ENCODE data around the gene FCMR.
"Not testable (repeated sequence)": the region's sequence is repeated elsewhere in the genome, so short reads cannot be mapped to it uniquely, and the experiment has no call there.

The FCMR gene

DNA sequence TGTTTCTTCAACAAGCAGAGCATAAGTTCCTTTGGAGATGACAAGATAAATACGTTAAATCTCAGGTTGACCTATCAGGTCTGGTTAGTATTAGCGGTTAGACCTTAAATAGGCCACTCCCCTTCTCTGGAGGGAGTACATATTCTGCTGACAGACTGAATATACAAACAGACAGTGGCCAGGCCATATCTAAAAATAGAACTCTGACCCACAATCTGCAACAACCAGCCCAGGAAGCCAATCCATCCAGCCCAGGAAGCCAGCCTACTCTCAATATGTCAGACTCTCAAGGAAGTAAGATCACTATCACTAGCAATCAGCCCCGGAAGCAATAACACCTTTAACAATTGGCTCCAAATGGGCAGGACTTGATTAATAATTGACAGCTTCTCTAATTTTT, 49.6 kb downstream of the FCMR start:
- no peak for DNase-seq

DNA sequence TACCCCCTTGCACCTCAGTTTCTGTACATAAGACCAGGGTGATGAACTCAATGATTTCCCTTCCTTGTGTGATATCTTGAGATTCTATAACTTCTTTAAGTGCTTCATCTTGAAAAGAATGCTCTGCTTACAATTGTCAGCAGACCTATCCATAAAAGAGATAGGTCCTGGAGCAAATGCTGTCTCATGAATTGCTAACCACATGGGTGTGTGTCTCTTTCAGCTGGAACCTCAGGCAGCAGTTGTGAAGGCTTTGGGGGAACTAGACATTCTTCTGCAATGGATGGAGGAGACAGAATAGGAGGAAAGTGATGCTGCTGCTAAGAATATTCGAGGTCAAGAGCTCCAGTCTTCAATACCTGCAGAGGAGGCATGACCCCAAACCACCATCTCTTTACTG, 53.5 kb downstream of the FCMR start:
- no peak for DNase-seq

DNA sequence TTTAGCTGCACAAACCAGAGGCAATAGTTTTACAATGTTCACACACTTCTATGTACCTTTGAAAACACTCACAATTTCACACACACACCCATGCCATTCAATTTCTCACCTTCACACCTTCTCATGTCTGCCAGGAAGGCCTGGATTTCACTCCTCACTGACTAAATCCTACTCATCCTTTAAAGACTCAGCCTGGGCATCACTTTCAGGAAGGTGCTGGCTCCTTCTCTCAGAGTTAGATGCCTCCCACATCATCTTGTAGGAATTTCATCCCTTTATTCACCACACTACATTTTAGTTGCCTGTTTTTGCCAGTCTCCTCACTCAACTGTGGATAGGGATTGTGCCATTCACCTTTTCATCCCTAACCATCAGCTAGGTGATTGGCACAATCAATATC, 54.0 kb downstream of the FCMR start:
- DNase-seq: no peak

- DNase-seq: no peak
Measured at GRCh38 chr1:206867239-206867638, 54.5 kb downstream of the FCMR start.

DNA sequence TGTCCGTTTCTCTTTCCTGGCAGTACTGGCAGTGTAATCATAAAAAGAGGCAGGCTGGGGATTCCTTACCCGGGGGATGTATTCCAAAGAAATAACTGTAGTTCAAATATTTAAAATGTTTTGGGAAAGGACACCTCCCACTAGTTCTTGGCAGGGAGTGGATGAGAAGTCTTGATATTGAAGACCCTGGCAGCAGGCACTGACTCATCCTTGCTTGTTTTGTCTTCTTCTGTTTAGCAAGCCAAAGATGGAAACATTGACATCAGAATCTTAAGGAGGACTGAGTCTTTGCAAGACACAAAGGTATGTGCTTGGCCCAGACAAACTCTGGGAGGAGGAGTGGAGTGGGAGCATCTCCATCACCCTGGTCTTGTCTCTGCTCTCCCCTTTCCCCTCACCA, 55.7 kb downstream of the FCMR start:
- peak; percentile 80 for DNase-seq

- peak; percentile 63 for DNase-seq
Measured at GRCh38 chr1:206864939-206865671, 56.6 kb downstream of the FCMR start, which contains the start of gene IL20. Gene IL20, plus strand, starts transcription at chr1:206865623. Its CDS starts 230 bp downstream, at chr1:206865853.

DNA sequence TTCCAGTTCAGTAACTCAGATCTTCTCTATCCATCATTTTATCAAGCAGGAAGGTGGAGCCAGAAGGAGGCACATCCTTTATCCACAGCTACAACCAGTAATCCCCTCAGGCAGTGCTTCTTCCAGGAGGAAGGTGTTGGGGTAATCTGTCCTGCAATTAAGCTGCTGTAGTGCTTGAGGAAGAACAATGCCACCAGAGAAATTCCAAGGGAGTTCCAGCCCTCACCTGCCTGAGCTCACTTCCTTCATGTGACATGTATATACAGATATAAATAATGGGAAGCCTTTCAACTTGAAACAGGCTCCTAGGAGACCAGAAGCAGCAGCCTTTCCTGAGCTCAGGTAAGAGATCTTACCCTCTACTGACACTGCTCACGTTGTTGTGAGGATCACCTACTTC, 58.5 kb downstream of the FCMR start:
- no peak for DNase-seq

DNA sequence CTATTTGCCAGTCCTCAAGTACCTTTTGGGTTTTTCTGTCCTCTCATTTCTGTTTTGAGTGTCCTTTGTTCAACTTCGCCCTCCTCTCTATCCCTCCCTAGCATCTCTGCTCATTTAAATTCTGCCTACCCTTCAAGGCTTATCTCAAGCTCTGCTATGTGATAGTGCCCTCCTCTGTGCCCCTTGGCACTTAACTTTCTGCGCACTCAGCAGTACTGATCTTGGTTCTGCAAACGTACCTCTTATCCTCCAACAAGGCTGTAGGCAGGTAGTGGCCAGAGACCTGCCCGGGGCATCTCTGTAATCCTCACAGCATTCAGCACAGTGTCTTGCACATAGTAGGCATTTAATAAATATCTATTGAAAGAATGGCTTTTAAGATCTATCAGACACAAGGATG, 61.6 kb downstream of the FCMR start:
- no peak for DNase-seq

DNA sequence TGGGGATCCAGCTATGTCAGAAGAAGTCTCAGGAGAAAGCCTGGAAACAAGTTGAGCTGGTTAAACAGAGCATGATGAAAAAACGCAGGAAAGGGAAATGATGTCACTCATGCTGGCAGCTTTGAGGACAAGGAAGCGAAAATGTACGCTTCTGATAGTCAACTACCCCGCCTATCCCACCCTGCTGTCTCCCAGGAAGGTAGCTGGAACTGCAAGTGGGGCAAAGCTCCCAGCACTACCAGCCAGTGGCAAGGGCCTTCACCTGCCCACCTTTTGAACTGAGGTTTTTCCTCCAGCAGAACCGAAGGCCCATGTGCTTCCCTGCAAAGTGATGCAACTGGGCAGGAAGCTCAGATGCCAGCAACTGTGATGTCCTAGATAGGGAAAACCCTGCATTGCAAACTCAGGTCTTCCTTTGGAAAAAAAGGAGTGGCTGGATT, 62.6 kb downstream of the FCMR start:
- DNase-seq: no peak

GRCh38 chr1:206856674-206857464, 64.9 kb downstream of the FCMR start:
- DNase-seq: no peak

DNA sequence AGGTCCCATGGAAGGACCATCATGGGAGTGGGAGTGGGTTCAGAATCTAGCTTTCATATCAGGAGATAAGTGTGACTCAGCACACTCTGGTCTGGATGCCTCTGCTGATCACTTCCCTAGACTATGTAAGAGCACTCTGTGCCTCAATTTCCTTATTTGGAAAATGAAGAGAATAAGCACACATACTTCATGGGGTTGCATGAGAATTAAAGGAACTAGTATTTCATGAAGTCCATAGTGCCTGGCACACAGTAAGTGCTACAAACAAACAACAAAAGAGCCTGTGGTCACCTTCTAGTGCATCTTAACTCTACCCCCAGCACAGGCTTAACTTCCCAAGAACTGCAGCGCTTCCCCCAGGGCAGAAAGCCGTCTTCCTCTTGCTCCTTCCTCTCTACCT, 65.9 kb downstream of the FCMR start:
- DNase-seq: no peak

DNA sequence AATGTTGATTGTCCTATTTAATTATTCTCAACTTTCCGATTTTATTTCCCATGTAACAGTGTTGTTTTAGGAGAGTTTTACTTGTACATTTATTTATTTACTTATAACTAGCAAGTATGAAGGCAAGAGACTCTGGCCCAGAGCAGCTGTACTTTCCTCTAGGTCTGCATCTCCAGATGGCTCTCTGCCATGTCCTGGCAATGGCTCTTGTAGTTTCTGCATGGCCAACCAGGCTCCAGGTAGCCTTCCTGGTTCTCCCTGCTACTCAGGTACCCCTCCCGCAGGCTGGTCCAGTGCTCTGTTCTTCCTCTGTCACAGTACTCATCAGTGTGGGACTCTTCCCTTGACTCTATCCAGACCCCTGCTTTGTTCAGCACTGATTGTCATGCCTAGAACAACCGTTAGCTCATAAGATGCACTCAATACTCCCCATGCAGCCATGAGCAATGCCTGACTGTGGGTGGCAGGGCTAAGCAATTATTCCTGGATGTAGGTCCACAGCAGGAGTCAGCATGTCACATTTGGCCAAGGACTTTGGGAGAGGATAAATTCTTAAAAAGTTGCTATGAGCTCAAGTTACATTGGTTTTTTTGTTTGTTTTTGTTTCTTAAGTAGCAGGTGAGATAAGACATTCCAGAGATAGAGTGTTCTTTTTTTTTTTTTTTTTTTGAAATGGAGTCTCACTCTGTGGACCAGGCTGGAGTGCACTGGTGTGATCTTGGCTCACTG, 67.2 kb downstream of the FCMR start:
- no peak for DNase-seq

GRCh38 chr1:206853696-206854095, 68.0 kb downstream of the FCMR start:
- not testable (repeated sequence) for DNase-seq

Data from fibroblast of skin of back (primary cell).